GM13977 (cell line): ENCODE measurements around the gene RABGGTA.

Experiments used
- DNase-seq: peaks from one replicate; pipeline ENCODE4 v3.0.0; 2012; ENCODE audit warnings: low spot score
- in situ Hi-C: fragments of 300-500 bp; cut with MboI; formaldehyde crosslinking; loops from one replicate; pipeline ENCODE4 v1.12.0; 2022; ENCODE audit warnings: low sequenced_read_pairs, low pct_unique_long_range_greater_than_20kb, mixed read lengths, inconsistent platforms; ENCODE audit not compliant: unreplicated experiment
- TF ChIP-seq, protein P1 (sequence below): IDR thresholded peaks from 2 replicates; pipeline ENCODE4 v1.5.1; 2012; ENCODE audit warnings: mild to moderate bottlenecking, control low read depth; ENCODE audit not compliant: insufficient read depth; ENCODE audit errors: extremely low read depth, missing control alignments

RABGGTA gene

GRCh38 chr14:24243336-24243836 is 28.0 kb downstream of the RABGGTA start:
- in situ Hi-C loops: loop anchor here (5.0 kb wide), 1 partner anchor 54 kb away; the partner anchor contains the start of genes DHRS1 and NOP9
- DNase-seq: no peak
- TF ChIP-seq, protein P1, sequence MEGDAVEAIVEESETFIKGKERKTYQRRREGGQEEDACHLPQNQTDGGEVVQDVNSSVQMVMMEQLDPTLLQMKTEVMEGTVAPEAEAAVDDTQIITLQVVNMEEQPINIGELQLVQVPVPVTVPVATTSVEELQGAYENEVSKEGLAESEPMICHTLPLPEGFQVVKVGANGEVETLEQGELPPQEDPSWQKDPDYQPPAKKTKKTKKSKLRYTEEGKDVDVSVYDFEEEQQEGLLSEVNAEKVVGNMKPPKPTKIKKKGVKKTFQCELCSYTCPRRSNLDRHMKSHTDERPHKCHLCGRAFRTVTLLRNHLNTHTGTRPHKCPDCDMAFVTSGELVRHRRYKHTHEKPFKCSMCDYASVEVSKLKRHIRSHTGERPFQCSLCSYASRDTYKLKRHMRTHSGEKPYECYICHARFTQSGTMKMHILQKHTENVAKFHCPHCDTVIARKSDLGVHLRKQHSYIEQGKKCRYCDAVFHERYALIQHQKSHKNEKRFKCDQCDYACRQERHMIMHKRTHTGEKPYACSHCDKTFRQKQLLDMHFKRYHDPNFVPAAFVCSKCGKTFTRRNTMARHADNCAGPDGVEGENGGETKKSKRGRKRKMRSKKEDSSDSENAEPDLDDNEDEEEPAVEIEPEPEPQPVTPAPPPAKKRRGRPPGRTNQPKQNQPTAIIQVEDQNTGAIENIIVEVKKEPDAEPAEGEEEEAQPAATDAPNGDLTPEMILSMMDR: no peak

DNA sequence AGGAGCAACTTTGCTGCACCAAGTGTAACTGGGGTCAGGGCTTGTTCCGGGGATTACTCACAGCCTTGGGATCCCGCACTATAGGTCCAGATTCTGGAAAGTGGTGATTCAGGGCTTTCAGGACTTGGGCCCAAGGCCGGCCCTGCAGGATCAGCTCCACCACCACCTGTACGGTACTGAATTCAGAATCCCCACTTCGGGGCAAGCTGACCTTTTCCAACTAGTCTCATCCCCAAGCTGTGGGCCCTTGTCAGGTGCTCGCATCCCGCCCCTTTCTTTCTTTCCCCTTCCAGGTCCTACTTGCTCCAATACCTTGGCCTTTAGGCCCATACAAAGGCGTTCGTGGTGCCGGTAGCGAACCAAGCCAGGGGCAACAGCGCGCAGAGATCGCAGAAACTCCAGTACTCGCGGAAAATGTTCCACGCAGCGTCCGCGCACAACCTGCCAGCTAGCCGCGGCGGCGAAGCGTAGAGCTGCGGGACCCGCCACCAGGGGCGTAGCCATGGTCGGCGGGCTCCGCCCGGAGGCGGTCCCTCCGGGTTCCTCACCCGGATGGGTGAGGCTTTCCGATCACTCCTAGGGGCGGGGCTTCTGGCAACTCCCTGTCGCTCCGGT is 29.5 kb downstream of the RABGGTA start:
- DNase-seq: peak; percentile 93
- in situ Hi-C loops: loop anchor here (5.0 kb wide), 1 partner anchor 55 kb away; the partner anchor contains the start of genes DHRS1 and NOP9
- TF ChIP-seq, protein P1: peak; percentile 9

DNA sequence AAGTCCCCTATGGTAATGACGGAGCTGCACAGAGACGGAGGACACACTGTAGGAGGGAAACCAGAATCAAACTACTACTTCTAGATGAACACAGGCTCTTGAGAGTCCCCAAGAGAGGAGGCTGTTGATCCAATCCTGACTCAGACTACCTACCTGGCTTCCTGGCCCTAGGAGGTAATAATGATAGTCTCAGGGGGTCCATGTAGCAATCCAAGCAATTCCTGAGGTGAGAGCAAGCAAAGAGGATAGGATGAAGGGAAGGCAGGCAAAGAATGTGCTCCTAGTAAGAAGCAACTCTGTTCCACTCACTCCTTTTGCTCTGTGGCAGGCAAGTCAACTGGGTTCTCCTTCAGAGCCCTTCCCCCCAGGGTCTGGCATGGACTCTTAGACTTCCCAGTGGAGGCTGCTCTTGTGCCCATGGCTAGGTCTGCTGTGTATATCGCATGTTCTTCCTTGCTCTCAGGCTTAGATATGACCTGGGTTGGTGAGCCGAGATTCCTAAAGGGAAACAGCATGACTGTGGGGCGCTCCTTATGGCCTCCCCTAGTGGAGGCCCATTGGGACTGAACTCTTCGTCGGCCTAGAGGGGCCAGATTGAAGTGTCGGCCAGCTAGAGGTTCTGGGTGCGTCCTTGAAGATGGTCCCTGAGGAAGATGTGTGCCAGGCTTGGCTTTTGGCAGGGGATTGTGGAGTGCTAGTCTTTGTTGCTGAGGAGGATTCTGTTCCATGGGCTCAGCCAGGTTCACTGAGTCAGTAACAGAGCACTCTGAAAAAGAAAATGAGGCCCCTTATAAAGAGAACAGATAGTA is 31.1 kb downstream of the RABGGTA start:
- TF ChIP-seq, protein P1: no peak
- in situ Hi-C loops: loop anchor here (5.0 kb wide), 1 partner anchor 57 kb away; the partner anchor contains the start of genes DHRS1 and NOP9
- no peak for DNase-seq

DNA sequence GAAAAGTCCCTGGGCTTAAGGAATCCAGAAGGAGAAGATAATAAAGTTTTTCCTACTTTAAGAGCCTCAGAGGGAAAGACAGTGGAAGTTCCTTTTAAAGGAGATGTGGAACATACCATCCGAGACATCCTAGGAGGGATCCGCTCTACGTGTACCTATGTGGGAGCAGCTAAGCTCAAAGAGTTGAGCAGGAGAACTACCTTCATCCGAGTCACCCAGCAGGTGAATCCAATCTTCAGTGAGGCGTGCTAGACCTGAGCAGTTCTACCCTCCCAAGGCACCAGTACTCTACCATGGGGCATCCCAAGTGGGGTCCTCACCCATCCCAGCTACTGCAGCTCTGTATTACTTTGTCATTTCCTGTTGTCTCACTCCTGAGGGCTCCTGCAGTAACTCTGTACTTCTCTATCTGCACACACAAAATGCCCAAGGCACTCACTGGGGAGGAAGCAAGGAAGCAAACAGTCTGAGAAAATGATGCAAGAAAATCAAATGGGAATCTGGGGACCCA is 32.8 kb downstream of the RABGGTA start:
- in situ Hi-C loops: no loop called here
- no peak for DNase-seq
- TF ChIP-seq, protein P1: no peak

DNA sequence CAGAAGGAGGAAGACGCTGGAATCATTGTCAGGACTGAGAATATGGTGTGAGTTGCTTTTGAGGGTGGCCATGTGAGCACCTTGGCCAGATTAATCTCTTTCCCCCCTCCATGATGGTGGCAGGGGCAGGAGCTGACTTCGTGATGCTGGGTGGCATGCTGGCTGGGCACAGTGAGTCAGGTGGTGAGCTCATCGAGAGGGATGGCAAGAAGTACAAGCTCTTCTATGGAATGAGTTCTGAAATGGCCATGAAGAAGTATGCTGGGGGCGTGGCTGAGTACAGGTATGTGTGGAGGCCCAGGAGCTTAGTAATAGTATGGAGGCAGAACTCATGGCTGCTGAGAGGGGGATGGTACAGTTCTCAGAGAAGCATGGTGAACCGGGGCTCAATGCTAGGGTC is 33.3 kb downstream of the RABGGTA start:
- in situ Hi-C loops: no loop called here
- TF ChIP-seq, protein P1: no peak
- no peak for DNase-seq

- DNase-seq: no peak
- TF ChIP-seq, protein P1: no peak
- in situ Hi-C loops: no loop called here
Observed at GRCh38 chr14:24237463-24237955, 33.9 kb downstream of the RABGGTA start.
